Measurements from ENCODE around the gene PRKAG1.

The PRKAG1 gene

GRCh38 chr12:49022558-49023178, 4.1 kb upstream of the PRKAG1 start:
- DNase-seq (ENCODE audit: low read depth, low spot score), result no peak
- H3K36me3 ChIP-seq (ENCODE audit: insufficient read depth, low read length), result peaks cover 58% of the 10 kb centered on the region; the same call in 1 of the 2 replicates
- no peak overlapping the region for H3K4me3 ChIP-seq
- no peaks in the 10 kb centered on the region for H3K9me3 ChIP-seq (ENCODE audit: low read depth, low read length)
- H3K9ac ChIP-seq (ENCODE audit: insufficient read length), result no peak overlapping the region
- TF ChIP-seq FOXP2 (optimal IDR thresholded peaks at IDR 0.05; ENCODE audit: control extremely low read depth, extremely low read length, insufficient read depth) (no peak), POLR2AphosphoS5 (IDR thresholded peaks at IDR 0.05; ENCODE audit: borderline replicate concordance, low read depth, low read length) (no peak), EZH2 (IDR thresholded peaks at IDR 0.05) (no peak)
- no peak overlapping the region for H3K27ac ChIP-seq

- TF ChIP-seq EZH2 (IDR thresholded peaks at IDR 0.05) (no peak), FOXP2 (optimal IDR thresholded peaks at IDR 0.05; ENCODE audit: control extremely low read depth, extremely low read length, insufficient read depth) (no peak), POLR2AphosphoS5 (IDR thresholded peaks at IDR 0.05; ENCODE audit: borderline replicate concordance, low read depth, low read length) (no peak; the same call in 1 of the 2 replicates)
- no peak for DNase-seq (ENCODE audit: low read depth, low spot score)
- Histone ChIP-seq H3K9ac (ENCODE audit: insufficient read length) (no peak overlapping the region), H3K27ac (peak overlapping the region; percentile 46; the same call in 1 of the 2 replicates), H3K9me3 (ENCODE audit: low read depth, low read length) (no peaks in the 10 kb centered on the region), H3K36me3 (ENCODE audit: insufficient read depth, low read length) (peaks cover 47% of the 10 kb centered on the region; the same call in 1 of the 2 replicates), H3K4me3 (no peak overlapping the region)
These were observed 2.8 kb upstream of the PRKAG1 start for GRCh38 chr12:49021292-49021915.

GRCh38 chr12:49020441-49020840, 1.9 kb upstream of the PRKAG1 start:
- no peak overlapping the region for H3K4me3 ChIP-seq
- no peak overlapping the region for H3K9ac ChIP-seq (ENCODE audit: insufficient read length)
- no peak for TF ChIP-seq FOXP2 (optimal IDR thresholded peaks at IDR 0.05; ENCODE audit: control extremely low read depth, extremely low read length, insufficient read depth)
- no peak for TF ChIP-seq POLR2AphosphoS5 (IDR thresholded peaks at IDR 0.05; ENCODE audit: borderline replicate concordance, low read depth, low read length)
- TF ChIP-seq EZH2 (IDR thresholded peaks at IDR 0.05), result no peak
- no peaks in the 10 kb centered on the region for H3K9me3 ChIP-seq (ENCODE audit: low read depth, low read length)
- DNase-seq (ENCODE audit: low read depth, low spot score), result no peak
- no peak overlapping the region; the same call in 1 of the 2 replicates for H3K27ac ChIP-seq
- peaks cover 37% of the 10 kb centered on the region; the same call in 1 of the 2 replicates for H3K36me3 ChIP-seq (ENCODE audit: insufficient read depth, low read length)

GRCh38 chr12:49019443-49020324, 1.1 kb upstream of the PRKAG1 start:
- DNase-seq (ENCODE audit: low read depth, low spot score), result no peak
- Histone ChIP-seq H3K36me3 (ENCODE audit: insufficient read depth, low read length) (peaks cover 29% of the 10 kb centered on the region; the same call in 1 of the 2 replicates), H3K4me3 (peak overlapping the region; percentile 100), H3K9me3 (ENCODE audit: low read depth, low read length) (no peaks in the 10 kb centered on the region), H3K9ac (ENCODE audit: insufficient read length) (peak overlapping the region; percentile 94), H3K27ac (peak overlapping the region; percentile 97)
- TF ChIP-seq EZH2 (IDR thresholded peaks at IDR 0.05) (no peak), POLR2AphosphoS5 (IDR thresholded peaks at IDR 0.05; ENCODE audit: borderline replicate concordance, low read depth, low read length) (0 out of 2 replicates have a peak, but pooled peaks have one; percentile 24), FOXP2 (optimal IDR thresholded peaks at IDR 0.05; ENCODE audit: control extremely low read depth, extremely low read length, insufficient read depth) (no peak)

- Histone ChIP-seq H3K36me3 (ENCODE audit: insufficient read depth, low read length) (peaks cover 23% of the 10 kb centered on the region; the same call in 1 of the 2 replicates), H3K4me3 (peak overlapping the region; percentile 100), H3K27ac (peak overlapping the region; percentile 97), H3K9me3 (ENCODE audit: low read depth, low read length) (no peaks in the 10 kb centered on the region), H3K9ac (ENCODE audit: insufficient read length) (peak overlapping the region; percentile 94)
- no peak for DNase-seq (ENCODE audit: low read depth, low spot score)
- TF ChIP-seq POLR2AphosphoS5 (IDR thresholded peaks at IDR 0.05; ENCODE audit: borderline replicate concordance, low read depth, low read length) (no peak), EZH2 (IDR thresholded peaks at IDR 0.05) (no peak), FOXP2 (optimal IDR thresholded peaks at IDR 0.05; ENCODE audit: control extremely low read depth, extremely low read length, insufficient read depth) (no peak)
These were observed 499 bp upstream of the PRKAG1 start for GRCh38 chr12:49019120-49019430.

GRCh38 chr12:49017891-49018260, 700 bp downstream of the PRKAG1 start:
- peaks cover 16% of the 10 kb centered on the region for H3K36me3 ChIP-seq (ENCODE audit: insufficient read depth, low read length)
- H3K27ac ChIP-seq, result peak overlapping the region; percentile 86
- peak overlapping the region; percentile 100 for H3K4me3 ChIP-seq
- TF ChIP-seq EZH2 (IDR thresholded peaks at IDR 0.05) (no peak), POLR2AphosphoS5 (IDR thresholded peaks at IDR 0.05; ENCODE audit: borderline replicate concordance, low read depth, low read length) (no peak), FOXP2 (optimal IDR thresholded peaks at IDR 0.05; ENCODE audit: control extremely low read depth, extremely low read length, insufficient read depth) (no peak)
- H3K9me3 ChIP-seq (ENCODE audit: low read depth, low read length), result no peaks in the 10 kb centered on the region
- DNase-seq (ENCODE audit: low read depth, low spot score), result no peak
- H3K9ac ChIP-seq (ENCODE audit: insufficient read length), result peak overlapping the region; percentile 94

GRCh38 chr12:49015196-49015595, 3.4 kb downstream of the PRKAG1 start:
- H3K9ac ChIP-seq (ENCODE audit: insufficient read length), result no peak overlapping the region
- TF ChIP-seq FOXP2 (optimal IDR thresholded peaks at IDR 0.05; ENCODE audit: control extremely low read depth, extremely low read length, insufficient read depth), result no peak
- no peak for TF ChIP-seq POLR2AphosphoS5 (IDR thresholded peaks at IDR 0.05; ENCODE audit: borderline replicate concordance, low read depth, low read length)
- no peak for TF ChIP-seq EZH2 (IDR thresholded peaks at IDR 0.05)

GRCh38 chr12:49014547-49014946, 4.0 kb downstream of the PRKAG1 start:
- Histone ChIP-seq H3K4me3 (no peak overlapping the region), H3K36me3 (ENCODE audit: insufficient read depth, low read length) (peaks cover 5% of the 10 kb centered on the region), H3K9me3 (ENCODE audit: low read depth, low read length) (no peaks in the 10 kb centered on the region), H3K27ac (no peak overlapping the region), H3K9ac (ENCODE audit: insufficient read length) (no peak overlapping the region)
- no peak for TF ChIP-seq FOXP2 (optimal IDR thresholded peaks at IDR 0.05; ENCODE audit: control extremely low read depth, extremely low read length, insufficient read depth)
- TF ChIP-seq EZH2 (IDR thresholded peaks at IDR 0.05), result no peak
- TF ChIP-seq POLR2AphosphoS5 (IDR thresholded peaks at IDR 0.05; ENCODE audit: borderline replicate concordance, low read depth, low read length), result no peak
- no peak for DNase-seq (ENCODE audit: low read depth, low spot score)

More at GRCh38 chr12:49015196-49015595, 3.4 kb downstream of the PRKAG1 start:
- DNase-seq (ENCODE audit: low read depth, low spot score), result no peak
- H3K36me3 ChIP-seq (ENCODE audit: insufficient read depth, low read length), result peaks cover 5% of the 10 kb centered on the region
- no peaks in the 10 kb centered on the region for H3K9me3 ChIP-seq (ENCODE audit: low read depth, low read length)
- no peak overlapping the region for H3K4me3 ChIP-seq
- H3K27ac ChIP-seq, result no peak overlapping the region; the same call in 1 of the 2 replicates
